SU-DHL-6 (cell line): Measurements from ENCODE around the gene EXOC1L.
A peak's percentile ranks its signal among the peaks of the same experiment; 100 is the strongest.

Experiments
- H2AFZ ChIP-seq: fragments of 200-600 bp; sonication (generic); 2 replicates; pipeline ENCODE4 v1.6.1; 2014; ENCODE audit warnings: low read depth, mild to moderate bottlenecking, moderate library complexity, mixed read lengths, antibody characterized with exemption, low read length; ENCODE audit not compliant: severe bottlenecking
- H3F3A ChIP-seq: fragments of 200-600 bp; shearing (Covaris generic); 2 replicates; pipeline ENCODE4 v1.6.0; 2016; ENCODE audit warnings: antibody characterized with exemption, mild to moderate bottlenecking; ENCODE audit not compliant: insufficient read depth
- H3K27ac ChIP-seq: fragments of 200-600 bp; sonication (generic); 2 replicates; pipeline ENCODE4 v1.5.1; 2016; ENCODE audit warnings: low read depth, mild to moderate bottlenecking, low read length, moderate library complexity, mixed read lengths
- H3K27me3 ChIP-seq: fragments of 200-600 bp; sonication (generic), shearing (Covaris generic); 2 replicates; pipeline ENCODE4 v1.6.0; 2014; ENCODE audit warnings: mild to moderate bottlenecking, low read length
- H3K36me3 ChIP-seq: fragments of 200-600 bp; sonication (generic); 2 replicates; pipeline ENCODE4 v1.6.1; 2014; ENCODE audit warnings: mild to moderate bottlenecking, low read length, mixed read lengths
- H3K4me2 ChIP-seq: fragments of 300-600, 200-600 bp; shearing (Covaris generic), sonication (generic); 2 replicates; pipeline ENCODE4 v1.6.0; 2014; ENCODE audit warnings: low read length, low read depth, mild to moderate bottlenecking; ENCODE audit not compliant: poor library complexity, severe bottlenecking
- H3K4me3 ChIP-seq: fragments of 200-600 bp; sonication (generic); 2 replicates; pipeline ENCODE4 v1.5.1; 2014; ENCODE audit warnings: antibody characterized with exemption, low read length, mild to moderate bottlenecking, mixed read lengths; ENCODE audit not compliant: insufficient read depth, poor library complexity, severe bottlenecking
- H3K79me2 ChIP-seq: fragments of 200-600 bp; sonication (generic); 2 replicates; pipeline ENCODE4 v1.6.1; 2014; ENCODE audit warnings: mild to moderate bottlenecking, low read length, moderate library complexity; ENCODE audit not compliant: insufficient read depth
- H3K9ac ChIP-seq: fragments of 200-600 bp; sonication (generic); 2 replicates; pipeline ENCODE4 v1.7.0; 2014; ENCODE audit warnings: mild to moderate bottlenecking, low read length
- H3K9me2 ChIP-seq: fragments of 200-600 bp; sonication (generic); replicated peaks from 2 replicates; pipeline ENCODE4 v1.6.1; 2014; ENCODE audit warnings: low read length; ENCODE audit not compliant: insufficient read depth
- H3K9me3 ChIP-seq: fragments of 200-600 bp; sonication (generic); 2 replicates; pipeline ENCODE4 v1.6.1; 2014; ENCODE audit warnings: low read length, mixed read lengths; ENCODE audit not compliant: insufficient read depth
- H4K20me1 ChIP-seq: fragments of 200-600 bp; sonication (generic); 2 replicates; pipeline ENCODE4 v1.6.1; 2014; ENCODE audit warnings: low read depth, mild to moderate bottlenecking, antibody characterized with exemption, low read length, moderate library complexity, mixed read lengths
- CTCF ChIP-seq: fragments of 200-600 bp; sonication (generic); IDR thresholded peaks from one replicate; pipeline ENCODE4 v1.5.1; 2017; ENCODE audit warnings: antibody characterized with exemption, mild to moderate bottlenecking, low read length, moderate library complexity; ENCODE audit not compliant: insufficient read depth, poor library complexity, severe bottlenecking
- EZH2phosphoT487 ChIP-seq: fragments of 200-600 bp; sonication (generic), shearing (Covaris generic); conservative IDR thresholded peaks from 2 replicates; pipeline ENCODE4 v1.6.1; 2018; ENCODE audit warnings: mild to moderate bottlenecking, antibody characterized with exemption, low read length, moderate library complexity, mixed read lengths

Gene EXOC1L

GRCh38 chr4:55866973-55867574 lies 47.5 kb downstream of the EXOC1L start:
- Histone ChIP-seq H3K27ac (no peak overlapping the region), H3K79me2 (no peaks in the 10 kb centered on the region), H3K9ac (no peak overlapping the region), H3K36me3 (peaks cover 6% of the 10 kb centered on the region; the same call in 1 of the 2 replicates), H3K9me3 (no peaks in the 10 kb centered on the region), H3K9me2 (no peaks in the 10 kb centered on the region), H3F3A (peaks cover 4% of the 10 kb centered on the region; the same call in 1 of the 2 replicates), H3K4me2 (no peak overlapping the region), H4K20me1 (no peaks in the 10 kb centered on the region), H3K4me3 (no peak overlapping the region), H2AFZ (no peak overlapping the region), H3K27me3 (no peaks in the 10 kb centered on the region)
- TF ChIP-seq EZH2phosphoT487, result no peak
- peak; percentile 46 for TF ChIP-seq CTCF

GRCh38 chr4:55868581-55869090 lies 49.0 kb downstream of the EXOC1L start:
- Histone ChIP-seq H3K36me3 (peaks cover 6% of the 10 kb centered on the region; the same call in 1 of the 2 replicates), H3K4me2 (no peak overlapping the region), H3K27ac (no peak overlapping the region), H2AFZ (no peak overlapping the region), H4K20me1 (no peaks in the 10 kb centered on the region), H3K9me3 (no peaks in the 10 kb centered on the region), H3K79me2 (no peaks in the 10 kb centered on the region), H3K4me3 (no peak overlapping the region), H3K9me2 (no peaks in the 10 kb centered on the region), H3K27me3 (no peaks in the 10 kb centered on the region), H3F3A (peaks cover 4% of the 10 kb centered on the region; the same call in 1 of the 2 replicates), H3K9ac (no peak overlapping the region)
- TF ChIP-seq CTCF (no peak), EZH2phosphoT487 (no peak)

- Histone ChIP-seq H3K9me2 (no peaks in the 10 kb centered on the region), H3K4me2 (no peak overlapping the region), H3F3A (no peaks in the 10 kb centered on the region), H2AFZ (no peak overlapping the region), H3K9ac (no peak overlapping the region), H3K9me3 (no peaks in the 10 kb centered on the region), H3K79me2 (no peaks in the 10 kb centered on the region), H3K36me3 (peaks cover 6% of the 10 kb centered on the region; the same call in 1 of the 2 replicates), H4K20me1 (no peaks in the 10 kb centered on the region), H3K27me3 (no peaks in the 10 kb centered on the region), H3K27ac (no peak overlapping the region), H3K4me3 (no peak overlapping the region)
- TF ChIP-seq CTCF, result no peak
- no peak for TF ChIP-seq EZH2phosphoT487
Measured at GRCh38 chr4:55871299-55871800, 51.8 kb downstream of the EXOC1L start.
